Inferior parietal cortex (tissue), 1 donor: ENCODE results near the gene DSG4.
"Not testable (repeated sequence)": the region's sequence is repeated elsewhere in the genome, so short reads cannot be mapped to it uniquely, and the experiment has no call there.

Experiments used
- DNase-seq: peaks from one replicate; pipeline ENCODE4 v3.0.0-alpha.2; 2016; ENCODE audit errors: extremely low spot score

The DSG4 gene, protein sequence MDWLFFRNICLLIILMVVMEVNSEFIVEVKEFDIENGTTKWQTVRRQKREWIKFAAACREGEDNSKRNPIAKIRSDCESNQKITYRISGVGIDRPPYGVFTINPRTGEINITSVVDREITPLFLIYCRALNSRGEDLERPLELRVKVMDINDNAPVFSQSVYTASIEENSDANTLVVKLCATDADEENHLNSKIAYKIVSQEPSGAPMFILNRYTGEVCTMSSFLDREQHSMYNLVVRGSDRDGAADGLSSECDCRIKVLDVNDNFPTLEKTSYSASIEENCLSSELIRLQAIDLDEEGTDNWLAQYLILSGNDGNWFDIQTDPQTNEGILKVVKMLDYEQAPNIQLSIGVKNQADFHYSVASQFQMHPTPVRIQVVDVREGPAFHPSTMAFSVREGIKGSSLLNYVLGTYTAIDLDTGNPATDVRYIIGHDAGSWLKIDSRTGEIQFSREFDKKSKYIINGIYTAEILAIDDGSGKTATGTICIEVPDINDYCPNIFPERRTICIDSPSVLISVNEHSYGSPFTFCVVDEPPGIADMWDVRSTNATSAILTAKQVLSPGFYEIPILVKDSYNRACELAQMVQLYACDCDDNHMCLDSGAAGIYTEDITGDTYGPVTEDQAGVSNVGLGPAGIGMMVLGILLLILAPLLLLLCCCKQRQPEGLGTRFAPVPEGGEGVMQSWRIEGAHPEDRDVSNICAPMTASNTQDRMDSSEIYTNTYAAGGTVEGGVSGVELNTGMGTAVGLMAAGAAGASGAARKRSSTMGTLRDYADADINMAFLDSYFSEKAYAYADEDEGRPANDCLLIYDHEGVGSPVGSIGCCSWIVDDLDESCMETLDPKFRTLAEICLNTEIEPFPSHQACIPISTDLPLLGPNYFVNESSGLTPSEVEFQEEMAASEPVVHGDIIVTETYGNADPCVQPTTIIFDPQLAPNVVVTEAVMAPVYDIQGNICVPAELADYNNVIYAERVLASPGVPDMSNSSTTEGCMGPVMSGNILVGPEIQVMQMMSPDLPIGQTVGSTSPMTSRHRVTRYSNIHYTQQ

DNA sequence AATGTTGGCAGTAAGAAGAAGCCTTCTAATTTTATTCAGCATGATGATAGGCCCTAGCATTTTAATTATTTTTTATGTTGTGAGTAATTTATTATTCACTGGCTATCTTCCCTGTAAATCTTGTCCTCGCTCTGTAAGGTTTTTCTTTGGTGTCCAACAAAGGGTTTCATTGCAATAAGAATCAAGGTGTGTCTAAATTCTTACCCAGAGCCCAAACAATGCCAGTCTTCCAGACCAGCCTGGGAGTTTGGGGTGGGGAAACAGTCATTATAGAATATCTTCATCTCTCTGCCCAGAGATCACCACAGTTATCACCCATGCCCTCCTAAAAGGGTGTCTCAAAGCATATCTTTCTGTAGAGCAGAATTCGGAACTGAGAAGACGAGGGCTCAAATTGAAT is at the start of gene DSG4:
TSS of gene DSG4 (plus strand) at position 301 of the 400 bp plus-strand sequence. CDS start 135 bp downstream, outside the sequence.
- DNase-seq = no peak

DNA sequence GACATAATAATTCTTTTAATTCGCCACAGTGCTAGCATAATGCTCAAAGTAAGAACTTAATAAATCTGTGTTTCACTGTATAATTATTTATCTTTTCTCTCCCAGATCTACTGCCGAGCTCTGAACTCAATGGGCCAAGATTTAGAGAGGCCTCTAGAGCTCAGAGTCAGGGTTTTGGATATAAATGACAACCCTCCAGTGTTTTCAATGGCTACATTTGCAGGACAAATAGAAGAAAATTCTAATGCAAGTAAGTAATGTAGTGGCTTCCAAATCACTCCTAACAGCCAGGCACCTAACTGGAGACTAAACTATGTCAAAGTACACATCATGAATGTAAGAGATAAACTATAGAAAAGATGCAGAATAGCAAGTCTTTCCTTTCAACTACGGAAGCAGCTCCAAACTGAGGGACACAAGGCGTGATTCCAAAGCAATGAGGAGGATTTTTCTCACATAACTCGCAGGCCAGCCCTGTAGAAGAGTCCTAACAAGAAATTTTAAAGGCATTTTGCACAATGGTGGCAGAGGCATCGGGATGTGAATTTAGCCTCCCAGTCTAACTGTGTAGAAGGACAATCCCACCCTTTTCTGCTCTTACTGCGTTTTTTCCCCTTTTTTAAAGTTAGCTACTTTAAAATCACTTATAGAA is 46.7 kb upstream of the DSG4 start:
- no peak for DNase-seq

DNA sequence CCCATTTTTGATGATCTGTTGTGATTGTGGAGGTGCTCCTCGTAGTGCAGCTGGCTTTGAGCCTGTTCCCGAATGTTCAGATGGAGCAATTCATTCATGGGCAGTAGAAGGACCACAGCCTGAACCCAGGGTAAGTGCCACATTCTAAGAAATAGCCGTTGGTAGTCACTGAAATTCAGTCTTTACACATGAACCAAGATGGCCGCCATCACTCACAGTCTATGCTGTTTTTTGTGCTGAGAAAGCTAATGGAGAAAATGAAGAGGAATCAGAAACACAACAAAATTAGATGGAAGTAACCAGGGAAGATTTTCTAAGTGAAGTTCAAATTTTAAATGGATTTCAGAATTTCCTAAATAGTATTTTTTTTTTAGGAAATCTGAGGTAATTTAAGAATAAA is 33.1 kb upstream of the DSG4 start:
- DNase-seq = no peak

DNA sequence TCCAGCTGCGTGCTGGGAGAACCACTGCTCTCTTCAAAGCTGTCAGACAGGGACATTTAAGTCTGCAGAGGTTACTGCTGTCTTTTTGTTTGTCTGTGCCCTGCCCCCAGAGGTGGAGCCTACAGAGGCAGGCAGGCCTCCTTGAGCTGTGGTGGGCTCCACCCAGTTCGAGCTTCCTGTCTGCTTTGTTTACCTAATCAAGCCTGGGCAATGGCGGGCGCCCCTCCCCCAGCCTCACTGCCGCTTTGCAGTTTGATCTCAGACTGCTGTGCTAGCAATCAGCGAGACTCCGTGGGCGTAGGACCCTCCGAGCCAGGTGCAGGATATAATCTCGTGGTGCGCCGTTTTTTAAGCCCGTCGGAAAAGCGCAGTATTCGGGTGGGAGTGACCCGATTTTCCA is 23.2 kb upstream of the DSG4 start:
- DNase-seq = not testable (repeated sequence)

DNA sequence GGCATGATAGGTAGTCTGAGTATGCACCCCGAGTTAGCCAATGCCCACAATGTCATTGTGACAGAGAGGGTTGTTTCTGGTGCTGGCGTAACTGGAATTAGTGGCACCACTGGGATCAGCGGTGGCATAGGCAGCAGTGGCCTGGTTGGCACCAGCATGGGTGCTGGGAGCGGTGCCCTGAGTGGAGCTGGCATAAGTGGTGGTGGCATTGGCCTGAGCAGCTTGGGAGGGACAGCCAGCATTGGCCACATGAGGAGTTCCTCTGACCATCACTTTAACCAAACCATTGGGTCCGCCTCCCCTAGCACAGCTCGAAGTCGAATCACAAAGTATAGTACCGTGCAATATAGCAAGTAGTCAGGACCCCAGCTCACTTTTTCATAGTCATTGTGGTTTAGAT is 21.6 kb upstream of the DSG4 start:
- DNase-seq = no peak

DNA sequence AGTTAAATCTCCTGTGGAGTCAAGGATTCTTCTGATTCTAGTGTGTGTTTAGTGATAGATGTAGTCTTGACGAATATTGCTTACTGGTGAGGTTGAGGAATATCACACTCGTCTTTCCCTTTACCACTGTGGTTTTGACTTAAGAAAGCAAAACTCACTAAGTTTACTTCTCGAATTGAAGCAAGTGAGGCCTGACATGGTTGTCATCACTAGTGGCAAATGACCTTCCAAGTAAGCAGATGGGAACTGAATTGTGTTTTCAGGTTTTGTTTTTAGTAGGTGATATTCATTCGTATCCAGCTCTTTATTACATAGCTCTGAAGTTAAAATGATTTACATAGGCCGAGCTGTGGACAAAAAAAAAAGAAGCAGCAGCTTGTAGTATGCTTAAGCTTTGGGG is 20.6 kb upstream of the DSG4 start:
- no peak for DNase-seq

DNA sequence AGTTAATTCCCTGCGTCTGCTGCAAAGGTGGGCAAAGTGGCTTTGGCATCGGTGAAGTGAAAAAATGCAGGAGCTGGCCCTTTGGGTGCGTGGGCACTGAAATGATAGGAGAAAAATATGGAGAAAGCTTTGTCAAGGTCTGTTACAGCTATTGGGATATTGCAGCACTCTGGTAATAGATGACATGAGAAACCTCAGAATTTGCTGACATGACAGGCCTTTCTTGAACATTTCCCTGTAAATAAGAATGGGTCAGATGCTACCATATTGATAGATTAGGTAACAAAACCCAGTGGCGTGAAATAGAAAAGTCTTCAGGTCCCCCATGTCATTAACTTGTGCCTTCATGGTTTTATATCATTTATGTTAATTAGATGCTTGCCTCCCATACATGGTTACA is 12.4 kb upstream of the DSG4 start:
- no peak for DNase-seq

DNA sequence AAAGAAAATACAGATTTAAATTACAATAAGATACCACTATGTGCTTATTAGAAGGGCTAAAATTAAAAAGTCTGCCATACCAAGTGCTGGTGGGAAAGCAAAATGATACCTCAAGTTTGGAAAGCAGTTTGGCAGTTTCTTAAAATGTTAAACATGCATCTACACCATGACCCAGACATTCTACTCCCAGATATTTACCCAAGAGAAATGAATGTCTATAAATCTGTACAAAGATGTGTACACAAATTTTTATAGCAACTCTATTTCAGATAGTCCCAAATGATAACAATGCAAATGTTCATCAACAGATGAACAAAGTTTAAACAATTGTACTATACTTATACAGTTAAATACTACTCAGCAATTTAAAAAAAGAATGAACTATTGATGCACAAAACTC is 7.1 kb upstream of the DSG4 start:
- no peak for DNase-seq

DNA sequence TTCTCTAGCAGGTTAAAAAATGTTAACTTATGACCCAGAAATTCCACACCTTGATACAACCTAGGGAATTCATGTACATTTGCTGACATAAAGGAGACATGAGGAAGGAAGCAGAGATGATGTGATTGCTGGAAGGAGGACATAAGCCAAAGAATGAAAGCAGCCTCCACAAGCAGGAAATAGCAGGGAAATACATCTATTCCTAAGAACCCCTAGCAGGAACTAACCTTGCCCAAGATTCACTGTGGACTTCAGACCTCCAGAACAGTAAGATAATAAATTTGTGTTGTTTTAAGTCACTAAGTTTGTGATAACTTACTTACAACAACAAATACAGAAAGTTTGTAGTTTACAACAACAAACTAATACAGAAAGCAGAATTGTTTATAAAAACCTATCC is 4.6 kb upstream of the DSG4 start:
- no peak for DNase-seq

DNA sequence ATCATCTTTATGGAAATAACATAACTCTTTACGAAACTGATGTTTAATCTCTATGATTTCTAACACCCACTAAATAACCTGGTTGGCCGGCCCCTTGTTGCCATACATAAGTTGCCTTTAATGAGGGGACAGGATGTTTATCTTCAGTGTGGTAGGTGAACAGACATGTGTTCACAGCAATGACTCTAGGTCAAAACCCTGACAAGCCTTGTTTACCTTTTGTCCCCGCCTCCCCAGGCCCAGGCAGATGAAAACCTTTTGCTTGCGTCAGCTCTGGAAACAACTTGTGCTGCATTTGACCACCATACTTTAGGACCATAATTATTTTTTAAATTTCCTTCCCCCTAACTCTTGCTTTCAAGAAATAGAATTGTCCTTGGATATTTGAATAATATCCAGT is 2.9 kb upstream of the DSG4 start:
- DNase-seq = no peak

DNA sequence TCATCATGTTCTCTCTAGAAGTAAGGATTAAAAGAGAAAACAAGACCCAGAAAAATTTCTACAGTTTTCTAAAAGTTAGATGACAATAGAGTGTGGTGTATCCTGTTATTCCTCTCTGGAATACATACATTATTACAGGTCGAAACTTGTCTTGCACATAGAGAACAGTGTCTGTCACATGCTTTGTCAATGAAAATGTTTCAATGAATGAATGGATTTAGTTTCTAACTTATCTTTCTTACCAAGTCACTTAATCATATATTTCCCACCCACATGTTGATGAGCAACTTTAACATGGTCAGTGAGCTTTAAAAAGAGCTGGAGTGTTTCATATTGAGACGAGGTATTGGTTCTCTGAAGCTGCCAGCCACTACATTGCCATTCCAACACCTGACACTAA is 4.3 kb downstream of the DSG4 start:
- no peak for DNase-seq

DNA sequence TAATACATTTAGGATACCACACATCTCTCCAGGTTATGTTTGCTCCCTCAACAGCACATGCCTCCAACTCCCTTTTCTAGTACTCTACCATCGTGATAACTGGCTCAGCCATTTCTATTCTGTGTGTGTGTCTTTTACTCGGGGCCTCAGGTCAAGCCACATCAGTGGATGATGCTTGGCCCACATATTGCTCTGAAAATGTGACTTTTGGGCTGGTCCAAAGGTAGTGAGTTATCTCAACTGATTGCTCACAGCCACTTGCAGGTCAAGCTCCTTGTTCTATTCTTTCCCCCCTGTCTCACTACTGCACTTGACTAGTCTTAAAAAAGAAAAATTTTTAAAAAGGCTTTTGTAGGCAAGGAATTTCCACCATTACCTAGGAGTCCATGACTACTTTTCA is 5.5 kb downstream of the DSG4 start:
- no peak for DNase-seq

DNA sequence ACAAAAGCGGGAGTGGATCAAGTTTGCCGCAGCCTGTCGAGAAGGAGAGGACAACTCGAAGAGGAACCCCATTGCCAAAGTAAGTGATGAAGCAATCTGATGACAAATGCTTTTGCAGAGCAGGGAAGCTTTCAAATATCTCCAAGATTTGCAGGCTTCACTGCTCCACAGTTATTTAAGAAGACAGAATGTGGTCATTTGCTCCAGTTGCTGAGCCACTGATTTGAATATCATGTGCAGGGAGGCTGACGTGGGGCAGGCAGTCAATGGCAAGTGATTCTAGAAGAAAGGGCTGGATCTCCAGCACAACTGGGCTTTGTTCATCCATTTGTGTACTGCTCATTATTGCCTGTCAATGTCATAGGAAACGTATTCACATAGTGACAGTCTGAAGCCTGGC is 10.2 kb downstream of the DSG4 start:
- no peak for DNase-seq

DNA sequence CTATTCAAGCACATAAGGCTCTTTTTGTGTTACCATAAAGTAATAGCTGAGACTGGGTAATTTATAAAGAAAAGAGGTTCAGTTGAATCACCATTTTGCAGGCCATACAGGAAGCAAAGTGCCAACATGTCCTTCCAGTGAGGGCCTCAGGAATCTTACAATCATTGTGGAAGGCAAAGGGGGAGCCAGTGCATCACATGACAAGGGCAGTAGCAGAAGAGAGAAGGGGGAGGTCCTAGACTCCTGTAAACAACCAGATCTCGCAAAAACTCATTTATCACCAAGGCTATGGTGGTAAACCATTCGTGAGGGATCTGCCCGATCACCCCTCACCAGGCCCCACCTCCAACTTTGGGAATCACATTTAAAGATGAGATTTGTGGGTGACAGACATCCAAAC is 16.7 kb downstream of the DSG4 start:
- no peak for DNase-seq

DNA sequence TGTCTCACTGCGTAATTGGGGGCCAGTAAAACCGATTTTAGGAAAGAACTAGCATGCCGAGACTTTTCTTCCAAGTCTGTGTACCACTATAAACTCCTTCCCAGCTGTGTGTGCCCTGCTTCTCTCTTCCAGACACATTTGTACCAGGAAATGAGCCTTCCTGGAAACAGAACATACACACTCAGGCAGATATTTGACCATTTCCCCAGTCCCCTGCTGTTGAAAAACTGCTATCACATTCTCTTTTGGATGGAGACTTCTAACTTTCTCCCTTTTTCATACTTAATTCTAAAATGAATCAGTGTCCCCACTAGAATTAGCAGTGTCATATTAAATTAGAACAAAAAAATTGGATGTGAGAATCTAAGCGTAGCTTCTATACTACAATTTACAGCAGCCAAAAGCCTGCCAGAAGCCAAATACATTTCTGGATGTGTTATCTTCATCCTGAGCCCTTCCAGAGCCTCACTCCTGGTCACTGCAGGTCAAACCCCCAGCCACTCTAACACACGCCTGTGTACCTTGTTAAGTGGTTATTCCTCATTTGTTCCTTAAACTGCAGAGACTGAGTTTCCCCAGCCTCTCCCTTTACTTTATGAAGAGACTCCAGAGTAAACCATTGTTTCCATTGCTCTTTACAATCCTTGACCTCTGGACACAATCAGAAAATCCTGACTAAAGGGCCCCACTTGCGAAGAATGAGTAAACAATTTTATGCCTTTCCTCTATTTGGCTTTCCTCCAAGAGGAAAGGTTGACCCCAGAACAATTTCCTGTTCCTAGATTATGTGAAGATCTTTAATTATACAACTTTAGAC is 20.4 kb downstream of the DSG4 start:
- no peak for DNase-seq

DNA sequence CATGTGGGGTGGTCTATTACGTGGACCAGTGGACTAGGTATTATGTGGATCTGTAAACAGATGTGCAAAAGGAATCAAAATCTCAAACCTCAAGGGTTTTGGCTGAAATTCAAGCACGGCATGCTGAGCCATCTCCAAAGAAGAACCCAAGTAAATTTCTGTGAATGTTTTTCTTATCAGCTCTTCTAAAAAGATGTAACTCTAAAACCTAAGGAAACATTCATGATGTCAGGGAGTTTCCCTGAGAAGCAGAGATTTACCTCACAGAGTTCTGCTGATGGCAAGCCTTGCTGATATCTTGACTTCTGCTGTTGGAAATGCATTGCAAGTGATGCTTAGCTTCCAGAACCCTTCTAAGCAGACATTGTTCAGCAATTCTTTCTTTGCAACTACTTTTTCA is 21.6 kb downstream of the DSG4 start:
- DNase-seq = no peak

DNA sequence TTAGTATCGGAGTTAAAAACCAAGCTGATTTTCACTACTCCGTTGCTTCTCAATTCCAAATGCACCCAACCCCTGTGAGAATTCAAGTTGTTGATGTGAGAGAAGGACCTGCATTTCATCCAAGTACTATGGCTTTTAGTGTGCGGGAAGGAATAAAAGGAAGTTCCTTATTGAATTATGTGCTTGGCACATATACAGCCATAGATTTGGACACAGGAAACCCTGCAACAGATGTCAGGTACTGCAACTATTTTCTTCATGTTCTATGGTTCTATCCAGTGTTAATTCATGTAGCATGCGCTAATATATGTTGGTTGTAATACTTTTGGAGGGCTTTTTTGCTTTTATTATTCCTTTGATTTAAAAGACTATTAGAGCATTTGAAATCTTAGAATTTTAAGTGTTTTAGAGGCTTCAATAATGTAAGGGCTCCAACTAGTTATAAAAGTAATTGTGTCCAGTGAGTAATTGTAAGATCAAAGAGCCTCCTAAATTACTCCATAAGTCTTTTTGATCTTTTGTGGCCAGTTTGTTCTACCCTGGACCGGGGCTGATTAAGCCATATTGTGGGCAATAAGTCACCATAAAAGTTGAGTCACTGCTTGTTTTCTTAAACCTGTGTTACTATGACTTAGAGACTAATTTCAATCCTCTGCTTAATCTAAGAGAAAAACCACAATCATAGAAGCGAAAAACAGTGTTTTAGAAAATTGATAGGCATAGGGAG is 22.9 kb downstream of the DSG4 start:
- DNase-seq = no peak

DNA sequence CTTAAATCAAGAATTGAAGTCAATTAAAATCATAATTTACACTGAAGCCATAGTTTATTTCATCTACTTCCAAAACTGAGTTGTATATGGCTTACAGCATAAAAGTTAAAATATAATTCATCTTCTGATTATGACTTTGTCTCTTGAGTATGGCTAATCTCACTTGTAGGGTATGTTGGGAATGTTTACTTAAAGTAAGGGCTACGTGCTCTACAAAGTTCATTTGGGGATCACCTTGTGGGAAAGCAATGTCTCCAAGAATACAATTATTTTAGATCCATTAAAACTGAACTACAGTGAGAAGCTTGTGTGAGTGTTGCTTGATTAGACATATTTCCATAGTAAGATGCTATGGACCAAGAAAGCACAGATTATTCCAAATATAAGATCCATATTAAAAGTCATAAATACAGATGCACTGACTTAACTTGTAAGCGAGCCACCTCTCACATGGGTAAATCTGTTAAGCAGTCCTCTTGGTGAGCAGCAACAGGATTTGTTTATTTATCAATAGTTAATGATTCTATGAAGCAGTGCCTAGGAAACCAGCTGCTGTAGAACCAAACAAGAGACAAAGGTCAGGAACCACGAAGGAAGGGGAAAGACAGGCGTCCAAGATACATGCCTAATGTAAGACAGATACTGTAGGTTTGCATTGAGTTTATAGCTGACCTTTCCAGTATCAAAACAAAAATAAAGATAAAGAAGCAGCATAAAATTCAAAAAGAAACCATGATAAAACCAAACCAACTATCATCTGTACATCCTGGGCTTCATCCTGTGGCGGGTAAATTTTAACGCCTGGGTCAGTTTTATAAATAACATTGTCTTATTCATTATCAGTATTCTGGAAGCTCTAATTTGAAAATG is 24.8 kb downstream of the DSG4 start:
- no peak for DNase-seq

DNA sequence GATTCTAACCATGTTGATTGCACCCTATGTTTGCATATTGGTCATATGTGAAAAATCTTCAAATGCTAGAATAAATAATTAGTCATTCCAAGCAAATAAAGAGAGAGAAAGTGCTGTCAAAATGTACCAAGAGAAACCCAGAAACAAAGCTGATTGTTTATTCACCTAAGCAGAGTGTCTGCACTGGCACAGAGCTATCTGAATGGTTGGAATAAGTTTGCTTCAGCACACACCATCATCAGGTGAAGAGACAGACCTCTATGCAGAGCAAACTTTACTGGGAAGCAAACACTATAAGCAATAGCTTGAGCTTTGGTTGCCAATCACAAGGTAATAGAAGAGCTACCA is 25.4 kb downstream of the DSG4 start:
- DNase-seq = no peak

DNA sequence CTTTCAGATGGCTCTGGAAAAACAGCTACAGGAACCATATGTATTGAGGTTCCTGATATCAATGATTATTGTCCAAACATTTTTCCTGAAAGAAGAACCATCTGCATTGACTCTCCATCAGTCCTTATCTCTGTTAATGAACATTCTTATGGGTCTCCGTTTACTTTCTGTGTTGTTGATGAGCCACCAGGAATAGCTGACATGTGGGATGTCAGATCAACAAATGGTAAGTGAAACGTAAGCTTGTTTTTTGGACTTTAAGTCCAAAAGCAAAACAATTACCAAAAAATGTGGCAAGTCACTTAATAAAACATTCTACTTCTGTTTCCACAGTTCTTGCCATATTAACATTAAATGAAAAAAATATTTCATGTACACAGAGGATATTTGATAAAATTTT is 26.8 kb downstream of the DSG4 start:
- DNase-seq = no peak
